ENCODE data around the gene TAF13.
"Not testable (repeated sequence)": the region's sequence is repeated elsewhere in the genome, so short reads cannot be mapped to it uniquely, and the experiment has no call there.

TAF13 gene

GRCh38 chr1:109091078-109091838, 15.5 kb upstream of the TAF13 start:
- DNase-seq: no peak

GRCh38 chr1:109090196-109091077, 14.6 kb upstream of the TAF13 start, which contains the start of gene TMEM167B:
Gene TMEM167B, plus strand, starts transcription at chr1:109090764. Its CDS starts 109 bp downstream, at chr1:109090873.
- DNase-seq: peak; percentile 70 to 87

GRCh38 chr1:109089242-109090015, 13.6 kb upstream of the TAF13 start:
- peak; percentile 84 to 89 for DNase-seq

- DNase-seq: no peak
These were observed 9.0 kb upstream of the TAF13 start for GRCh38 chr1:109084563-109085517.

GRCh38 chr1:109083923-109084322, 8.1 kb upstream of the TAF13 start:
- DNase-seq: no peak

- no peak for DNase-seq
These were observed 7.7 kb upstream of the TAF13 start for GRCh38 chr1:109083501-109083900.

- DNase-seq: no peak
These were observed 4.8 kb upstream of the TAF13 start for GRCh38 chr1:109080441-109081082.

- DNase-seq: no peak
These were observed 3.4 kb upstream of the TAF13 start for GRCh38 chr1:109079240-109079622.

- DNase-seq: no peak
These were observed 2.5 kb upstream of the TAF13 start for GRCh38 chr1:109078317-109078716.

- no peak for DNase-seq
These were observed 6.5 kb downstream of the TAF13 start for GRCh38 chr1:109069294-109069693.

- DNase-seq: no peak
These were observed 7.9 kb downstream of the TAF13 start for GRCh38 chr1:109067883-109068282.

- no peak for DNase-seq
These were observed 10.7 kb downstream of the TAF13 start for GRCh38 chr1:109065137-109065536.

- no peak for DNase-seq
These were observed 14.6 kb downstream of the TAF13 start for GRCh38 chr1:109061183-109061582.

GRCh38 chr1:109060707-109061106, 15.1 kb downstream of the TAF13 start:
- DNase-seq: no peak

GRCh38 chr1:109059026-109059425, 16.8 kb downstream of the TAF13 start:
- DNase-seq: no peak

GRCh38 chr1:109056064-109056463, 19.7 kb downstream of the TAF13 start:
- DNase-seq: no peak

GRCh38 chr1:109052145-109052544, 23.7 kb downstream of the TAF13 start:
- DNase-seq: not testable (repeated sequence)

GRCh38 chr1:109050228-109050995, 25.4 kb downstream of the TAF13 start:
- DNase-seq: no peak

- DNase-seq: no peak
These were observed 27.5 kb downstream of the TAF13 start for GRCh38 chr1:109048335-109048734.

GRCh38 chr1:109047339-109047738, 28.5 kb downstream of the TAF13 start:
- no peak for DNase-seq

GRCh38 chr1:109046671-109047070, 29.1 kb downstream of the TAF13 start:
- no peak for DNase-seq

Measured in NCI-H1930 (cell line).